VCaP (cell line): Measurements from ENCODE around the gene FER.

ENCODE experiments used
- H3K27ac ChIP-seq: fragments of 450-650 bp; 2 replicates; pipeline ENCODE4 v1.5.1; 2017
- TF ChIP-seq, protein P1 (sequence below): fragments of 450-650 bp; conservative IDR thresholded peaks from 2 replicates; pipeline ENCODE4 v1.5.1; 2017; ENCODE audit warnings: mild to moderate bottlenecking, moderate library complexity

Gene FER

GRCh38 chr5:109223531-109223930 lies 475.8 kb downstream of the FER start:
- TF ChIP-seq, protein P1, sequence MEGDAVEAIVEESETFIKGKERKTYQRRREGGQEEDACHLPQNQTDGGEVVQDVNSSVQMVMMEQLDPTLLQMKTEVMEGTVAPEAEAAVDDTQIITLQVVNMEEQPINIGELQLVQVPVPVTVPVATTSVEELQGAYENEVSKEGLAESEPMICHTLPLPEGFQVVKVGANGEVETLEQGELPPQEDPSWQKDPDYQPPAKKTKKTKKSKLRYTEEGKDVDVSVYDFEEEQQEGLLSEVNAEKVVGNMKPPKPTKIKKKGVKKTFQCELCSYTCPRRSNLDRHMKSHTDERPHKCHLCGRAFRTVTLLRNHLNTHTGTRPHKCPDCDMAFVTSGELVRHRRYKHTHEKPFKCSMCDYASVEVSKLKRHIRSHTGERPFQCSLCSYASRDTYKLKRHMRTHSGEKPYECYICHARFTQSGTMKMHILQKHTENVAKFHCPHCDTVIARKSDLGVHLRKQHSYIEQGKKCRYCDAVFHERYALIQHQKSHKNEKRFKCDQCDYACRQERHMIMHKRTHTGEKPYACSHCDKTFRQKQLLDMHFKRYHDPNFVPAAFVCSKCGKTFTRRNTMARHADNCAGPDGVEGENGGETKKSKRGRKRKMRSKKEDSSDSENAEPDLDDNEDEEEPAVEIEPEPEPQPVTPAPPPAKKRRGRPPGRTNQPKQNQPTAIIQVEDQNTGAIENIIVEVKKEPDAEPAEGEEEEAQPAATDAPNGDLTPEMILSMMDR: no peak
- H3K27ac ChIP-seq: no peak overlapping the region

- no peak overlapping the region for H3K27ac ChIP-seq
- TF ChIP-seq, protein P1: no peak
Measured at GRCh38 chr5:109224276-109224882, 476.7 kb downstream of the FER start.

DNA sequence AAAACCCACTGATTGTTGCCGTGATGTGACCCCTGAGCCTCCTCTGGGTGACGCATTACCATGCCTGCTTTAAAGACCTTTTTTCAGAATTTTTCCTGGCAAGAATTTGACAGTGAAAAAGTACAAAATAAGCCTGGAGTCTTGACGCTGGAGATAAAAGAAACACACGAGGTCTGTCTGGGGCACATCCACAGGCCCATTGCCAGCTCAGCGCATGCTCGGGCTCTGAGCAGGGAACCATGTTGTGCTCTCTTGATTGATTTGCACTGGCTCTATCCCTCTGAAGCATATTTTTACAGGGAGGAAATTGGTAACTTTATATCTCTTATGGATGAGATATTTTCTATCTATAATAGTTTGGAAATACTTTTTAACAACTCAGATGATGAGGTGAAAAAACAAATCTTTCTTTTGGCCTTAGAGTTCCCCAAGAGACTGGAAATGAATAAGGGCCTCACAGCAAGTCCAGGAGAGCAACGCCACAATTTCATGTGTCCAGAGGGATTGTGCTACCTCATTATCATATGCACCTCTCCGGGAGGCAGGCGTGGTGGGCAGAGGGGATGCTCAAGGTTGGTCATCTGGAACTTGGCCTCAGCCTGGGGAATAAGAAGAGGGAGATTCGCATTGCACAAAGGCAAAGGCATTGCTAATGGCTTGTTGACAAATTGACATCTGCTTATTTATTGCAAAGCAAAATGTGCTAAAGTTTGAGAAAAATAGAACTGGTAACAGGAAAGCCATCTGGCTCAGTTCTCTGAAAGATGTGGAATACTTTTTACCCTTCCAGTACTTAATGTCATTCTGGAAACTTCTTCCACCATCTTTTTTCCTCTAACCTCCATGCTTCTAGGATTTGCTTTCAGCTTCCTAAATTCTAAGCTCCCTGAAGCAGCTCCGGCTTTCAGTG lies 478.3 kb downstream of the FER start:
- no peak overlapping the region for H3K27ac ChIP-seq
- TF ChIP-seq, protein P1: no peak

GRCh38 chr5:109230369-109230768 lies 482.7 kb downstream of the FER start:
- TF ChIP-seq, protein P1: no peak
- no peak overlapping the region for H3K27ac ChIP-seq

DNA sequence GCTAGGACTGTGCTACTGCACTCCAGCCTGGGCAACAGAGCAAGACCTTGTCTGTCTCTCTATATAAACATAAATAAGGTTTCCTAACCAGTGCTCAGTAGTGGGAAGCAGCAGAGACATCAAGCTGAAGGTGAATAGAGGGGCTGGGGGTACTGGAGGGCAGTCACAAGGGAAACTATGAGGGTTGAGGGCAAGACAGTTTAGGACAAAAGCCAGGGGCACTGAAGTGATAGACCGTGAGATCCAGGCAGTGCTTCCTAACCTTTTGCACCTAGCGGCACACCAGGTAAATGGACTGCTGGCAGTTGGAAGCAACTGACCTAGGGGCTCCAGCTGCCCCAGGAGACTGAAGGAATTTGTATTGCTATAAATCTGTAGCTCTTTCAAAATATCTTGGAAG lies 483.6 kb downstream of the FER start:
- H3K27ac ChIP-seq: no peak overlapping the region
- TF ChIP-seq, protein P1: no peak

DNA sequence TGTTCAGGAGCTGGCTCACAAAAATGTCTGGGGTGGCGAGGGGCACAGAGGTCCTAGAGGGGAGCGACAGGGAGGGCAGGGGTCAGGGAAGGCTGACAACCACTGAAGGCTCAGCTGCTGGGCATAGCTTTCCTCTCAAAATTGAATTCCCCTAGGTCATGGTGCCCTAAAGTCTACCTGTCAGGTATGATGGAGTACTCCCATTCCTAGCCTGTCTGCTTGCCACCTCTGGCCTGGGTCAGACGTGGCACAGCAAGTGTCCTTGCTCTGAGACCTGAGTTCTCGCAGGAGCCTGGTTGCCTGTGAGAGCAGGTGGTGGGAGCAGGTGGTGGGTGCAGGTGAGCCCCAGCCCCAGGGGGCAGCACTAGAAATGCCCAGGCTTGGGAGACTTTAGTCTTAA lies 486.7 kb downstream of the FER start:
- TF ChIP-seq, protein P1: no peak
- no peak overlapping the region for H3K27ac ChIP-seq

- H3K27ac ChIP-seq: no peak overlapping the region
- TF ChIP-seq, protein P1: no peak
Measured at GRCh38 chr5:109239456-109239855, 491.8 kb downstream of the FER start.
